ENCODE results near the gene HOXC12. TPM values are rescaled to one million over a fixed set of nuclear protein-coding genes. Genes with fewer than 3 reads are reported as not detected.

The HOXC12 gene
- total RNA-seq, 2 experiments from 2014 or later, result not detected

DNA sequence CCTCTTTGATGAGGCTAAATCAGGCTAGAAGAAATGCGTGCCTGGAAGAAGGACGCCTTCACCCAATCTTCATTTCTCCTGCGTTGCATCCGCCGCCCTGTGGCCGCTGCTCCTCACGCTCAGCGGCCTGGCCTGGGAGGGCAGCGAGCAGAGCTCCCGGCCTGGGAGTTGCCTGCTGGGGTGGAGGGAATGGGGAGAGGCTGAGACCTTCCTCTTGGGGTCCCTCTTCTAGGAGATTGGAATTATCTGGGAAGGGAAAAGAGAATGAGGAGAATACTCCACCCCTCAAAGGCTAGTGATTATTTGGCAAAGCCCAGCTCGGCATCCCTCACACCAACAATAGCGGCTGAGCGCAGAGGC lies 2.4 kb upstream of the HOXC12 start:
- peak overlapping the region; percentile 49 for H3K27ac Mint-ChIP-seq
- no peaks in the 10 kb centered on the region for H3K9me3 Mint-ChIP-seq
- CTCF ChIA-PET, result no interaction called here
- no peaks in the 10 kb centered on the region for H3K36me3 Mint-ChIP-seq (ENCODE audit: low read depth)
- no peaks in the 10 kb centered on the region for H3K36me3 ChIP-seq (ENCODE audit: insufficient read depth, low read length)
- no peak overlapping the region for H3K4me3 ChIP-seq (ENCODE audit: low read length)
- no peak overlapping the region for H3K27ac ChIP-seq (ENCODE audit: low read depth in 1 of 2, low read length in 2 of 2)
- TF ChIP-seq, protein P1, sequence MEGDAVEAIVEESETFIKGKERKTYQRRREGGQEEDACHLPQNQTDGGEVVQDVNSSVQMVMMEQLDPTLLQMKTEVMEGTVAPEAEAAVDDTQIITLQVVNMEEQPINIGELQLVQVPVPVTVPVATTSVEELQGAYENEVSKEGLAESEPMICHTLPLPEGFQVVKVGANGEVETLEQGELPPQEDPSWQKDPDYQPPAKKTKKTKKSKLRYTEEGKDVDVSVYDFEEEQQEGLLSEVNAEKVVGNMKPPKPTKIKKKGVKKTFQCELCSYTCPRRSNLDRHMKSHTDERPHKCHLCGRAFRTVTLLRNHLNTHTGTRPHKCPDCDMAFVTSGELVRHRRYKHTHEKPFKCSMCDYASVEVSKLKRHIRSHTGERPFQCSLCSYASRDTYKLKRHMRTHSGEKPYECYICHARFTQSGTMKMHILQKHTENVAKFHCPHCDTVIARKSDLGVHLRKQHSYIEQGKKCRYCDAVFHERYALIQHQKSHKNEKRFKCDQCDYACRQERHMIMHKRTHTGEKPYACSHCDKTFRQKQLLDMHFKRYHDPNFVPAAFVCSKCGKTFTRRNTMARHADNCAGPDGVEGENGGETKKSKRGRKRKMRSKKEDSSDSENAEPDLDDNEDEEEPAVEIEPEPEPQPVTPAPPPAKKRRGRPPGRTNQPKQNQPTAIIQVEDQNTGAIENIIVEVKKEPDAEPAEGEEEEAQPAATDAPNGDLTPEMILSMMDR (IDR thresholded peaks at IDR 0.05), result no peak
- intact Hi-C loops (cut with DNase I, micrococcal nuclease), result loop anchor here in 1 of 2 experiments (5.0 kb wide), 1 partner anchor 35 kb away; the partner anchor contains the start of gene HOXC10
- H3K4me1 Mint-ChIP-seq (ENCODE audit: low read depth), result peaks cover 33% of the 10 kb centered on the region
- H3K4me1 ChIP-seq (ENCODE audit: insufficient read depth, low read length), result peaks cover 49% of the 10 kb centered on the region
- peaks cover 95% of the 10 kb centered on the region for H3K27me3 Mint-ChIP-seq
- ATAC-seq (ENCODE audit: poor library complexity), result no peak
- peaks cover 97 to 99% of the 10 kb centered on the region in 2 experiments for H3K27me3 ChIP-seq (ENCODE audit: control insufficient read depth in 1 of 2, insufficient read depth in 2 of 2, low read length in 2 of 2)
- peaks cover 4 to 78% of the 10 kb centered on the region in 2 experiments for H3K9me3 ChIP-seq (ENCODE audit: control insufficient read depth in 1 of 2, insufficient read depth in 1 of 2, low read length in 2 of 2)
- no peak for DNase-seq
- POLR2A ChIA-PET, result no interaction called here
- H3K4me3 Mint-ChIP-seq, result peak overlapping the region; percentile 36

DNA sequence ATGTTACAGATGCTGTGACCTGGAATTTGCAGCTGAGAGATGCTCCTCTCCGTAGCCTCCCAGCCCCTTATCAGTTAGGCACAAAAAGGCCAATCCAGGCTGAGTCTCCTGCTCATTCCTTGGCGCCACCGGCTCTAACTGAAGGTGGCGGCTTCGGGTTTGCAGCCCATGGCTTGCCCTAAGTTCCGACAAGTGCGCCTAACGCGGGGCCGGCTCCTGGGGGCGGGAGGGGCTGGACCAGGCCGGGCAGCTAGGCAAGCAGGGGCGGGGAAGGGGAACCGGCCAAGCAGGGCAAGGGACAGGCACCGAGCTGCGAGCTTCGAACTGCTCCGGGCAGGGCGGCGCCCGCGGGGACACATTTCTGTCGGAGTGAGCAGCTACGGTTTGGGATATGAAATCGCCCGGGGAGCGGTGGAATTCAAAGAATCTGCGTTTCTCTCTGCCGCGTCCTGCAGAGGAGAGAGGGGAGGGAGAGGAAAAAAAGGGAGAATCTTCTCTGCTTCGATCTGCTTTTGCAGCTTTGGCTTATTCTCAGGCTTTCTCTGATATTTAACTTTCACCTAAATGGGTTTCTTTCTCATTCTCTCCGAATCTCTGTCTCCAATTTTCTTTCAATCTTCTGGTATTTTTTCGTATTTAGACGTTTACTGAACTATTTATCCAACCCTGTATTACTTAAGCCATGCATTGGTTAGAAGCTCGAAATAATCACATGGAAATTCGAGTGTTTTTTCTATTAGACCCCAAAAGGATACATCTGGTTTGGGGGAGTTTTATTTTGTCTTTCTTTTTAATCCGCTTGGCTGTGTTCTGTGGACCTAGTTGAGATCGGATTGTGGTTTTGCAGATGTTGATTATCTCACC lies 1.6 kb upstream of the HOXC12 start:
- Mint-ChIP-seq H3K36me3 (ENCODE audit: low read depth) (no peaks in the 10 kb centered on the region), H3K9me3 (no peaks in the 10 kb centered on the region), H3K4me3 (peak overlapping the region; percentile 36), H3K4me1 (ENCODE audit: low read depth) (peaks cover 33% of the 10 kb centered on the region), H3K27me3 (peaks cover 95% of the 10 kb centered on the region), H3K27ac (peak overlapping the region; percentile 49)
- CTCF ChIA-PET, result interaction anchor here (1.0 kb wide), 1 partner anchor 22 kb away, joined by 3 read pairs; no protein-coding TSS in a partner anchor
- H3K4me1 ChIP-seq (ENCODE audit: insufficient read depth, low read length), result peaks cover 49% of the 10 kb centered on the region
- no peak for ATAC-seq (ENCODE audit: poor library complexity)
- no peak for DNase-seq
- H3K27me3 ChIP-seq (ENCODE audit: control insufficient read depth in 1 of 2, insufficient read depth in 2 of 2, low read length in 2 of 2), result peaks cover 97 to 99% of the 10 kb centered on the region in 2 experiments
- no peak overlapping the region for H3K4me3 ChIP-seq (ENCODE audit: low read length)
- peaks cover 4 to 85% of the 10 kb centered on the region in 2 experiments for H3K9me3 ChIP-seq (ENCODE audit: control insufficient read depth in 1 of 2, insufficient read depth in 1 of 2, low read length in 2 of 2)
- H3K27ac ChIP-seq (ENCODE audit: low read depth in 1 of 2, low read length in 2 of 2), result no peak overlapping the region
- TF ChIP-seq, protein P1 (IDR thresholded peaks at IDR 0.05), result no peak
- H3K36me3 ChIP-seq (ENCODE audit: insufficient read depth, low read length), result no peaks in the 10 kb centered on the region
- POLR2A ChIA-PET, result no interaction called here
- intact Hi-C loops (cut with DNase I, micrococcal nuclease), result loop anchor here in 1 of 2 experiments (5.0 kb wide), 1 partner anchor 34 kb away; the partner anchor contains the start of gene HOXC10

DNA sequence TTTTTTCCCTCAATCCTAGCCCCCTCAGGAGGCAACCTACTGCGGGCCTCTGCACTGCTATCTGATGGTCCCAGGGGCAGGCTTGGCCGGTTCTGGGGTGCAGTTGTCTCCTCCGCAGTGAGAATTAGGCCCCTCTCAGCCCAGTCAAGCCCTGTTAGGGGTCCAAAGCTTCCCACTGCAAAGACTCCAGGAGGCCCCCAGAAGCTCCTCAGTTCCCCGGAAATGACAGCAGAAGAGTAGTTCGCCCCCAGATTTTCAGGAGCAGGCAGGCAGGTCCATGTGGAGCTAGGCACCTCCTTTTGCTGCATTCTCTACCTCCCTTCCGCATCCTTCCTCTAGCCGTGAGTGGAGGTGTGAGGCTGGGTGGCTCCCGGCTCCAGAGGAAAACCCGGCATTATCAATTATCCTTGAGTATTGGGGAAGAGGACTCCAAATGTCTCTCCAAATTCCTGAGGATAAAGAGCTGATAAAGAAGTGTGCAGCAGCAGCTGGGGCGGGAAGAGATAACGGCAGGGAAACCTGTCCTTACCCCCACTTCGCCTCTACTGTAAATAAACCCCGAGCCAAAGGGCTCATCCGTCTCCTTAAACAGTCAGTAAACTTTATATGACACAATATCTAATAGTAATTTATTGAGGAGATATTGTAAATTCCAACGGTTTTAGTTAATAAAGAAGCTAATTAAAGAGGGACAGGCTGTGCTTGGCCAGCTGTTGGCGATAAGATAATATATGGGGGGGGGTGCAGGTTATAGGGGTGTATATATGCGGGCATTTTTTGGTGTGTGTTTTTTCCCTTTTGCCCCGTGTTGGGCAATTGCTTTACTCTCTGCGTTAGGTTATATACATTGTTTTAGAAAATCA lies 641 bp upstream of the HOXC12 start:
- Mint-ChIP-seq H3K9me3 (no peaks in the 10 kb centered on the region), H3K4me1 (ENCODE audit: low read depth) (peaks cover 33% of the 10 kb centered on the region), H3K27me3 (peaks cover 95% of the 10 kb centered on the region), H3K36me3 (ENCODE audit: low read depth) (no peaks in the 10 kb centered on the region), H3K27ac (peak overlapping the region; percentile 51), H3K4me3 (no peak overlapping the region)
- ATAC-seq (ENCODE audit: poor library complexity) (no peak), DNase-seq (no peak)
- Histone ChIP-seq H3K4me3 (ENCODE audit: low read length) (no peak overlapping the region), H3K27ac (ENCODE audit: low read depth in 1 of 2, low read length in 2 of 2) (no peak overlapping the region), H3K9me3 (ENCODE audit: control insufficient read depth in 1 of 2, insufficient read depth in 1 of 2, low read length in 2 of 2) (peaks cover 4 to 85% of the 10 kb centered on the region in 2 experiments), H3K27me3 (ENCODE audit: control insufficient read depth in 1 of 2, insufficient read depth in 2 of 2, low read length in 2 of 2) (peaks cover 97 to 99% of the 10 kb centered on the region in 2 experiments), H3K4me1 (ENCODE audit: insufficient read depth, low read length) (peaks cover 49% of the 10 kb centered on the region), H3K36me3 (ENCODE audit: insufficient read depth, low read length) (no peaks in the 10 kb centered on the region)
- ChIA-PET CTCF (no interaction called here), POLR2A (interaction anchor here (1.4 kb wide), 1 partner anchor 18 kb away, joined by 3 read pairs; the partner anchor contains the start of gene HOXC11)
- intact Hi-C loops (cut with DNase I, micrococcal nuclease), result loop anchor here in 1 of 2 experiments (5.0 kb wide), 1 partner anchor 33 kb away; the partner anchor contains the start of gene HOXC10
- TF ChIP-seq, protein P1 (IDR thresholded peaks at IDR 0.05), result no peak

Data from CD4-positive, alpha-beta T cell (primary cell).